GM23338 (cell line): ENCODE measurements around the gene STX16. TPM values are rescaled to one million over a fixed set of nuclear protein-coding genes. Genes with fewer than 3 reads are reported as not detected.

Experiments
- ATAC-seq: fragments of 200-7000 bp; cut with Tn5 transposase; 3 replicates; pipeline ENCODE4 v1.9.1; 2020
- DNase-seq: peaks from one replicate; pipeline ENCODE4 v3.0.0-alpha.2; 2015; ENCODE audit warnings: low spot score
- H2AFZ ChIP-seq: fragments of 200-600 bp; sonication (generic); 2 replicates; pipeline ENCODE4 v1.8.0; 2016; ENCODE audit warnings: antibody characterized with exemption, mild to moderate bottlenecking, moderate library complexity
- H3F3A ChIP-seq: fragments of 200-600 bp; sonication (generic); replicated peaks from 2 replicates; pipeline ENCODE4 v1.8.0; 2017; ENCODE audit warnings: antibody characterized with exemption, mixed run types, low read depth
- H3K27ac ChIP-seq: fragments of 200-600 bp; sonication (generic); 2 replicates; pipeline ENCODE4 v1.6.1; 2016; ENCODE audit warnings: low read depth
- H3K27me3 ChIP-seq: fragments of 200-600 bp; sonication (generic); 2 replicates; pipeline ENCODE4 v1.8.0; 2016; ENCODE audit warnings: mild to moderate bottlenecking, mixed run types, moderate library complexity; ENCODE audit not compliant: insufficient read depth
- H3K36me3 ChIP-seq: fragments of 200-600 bp; sonication (generic); 2 replicates; pipeline ENCODE4 v1.8.0; 2016; ENCODE audit warnings: mild to moderate bottlenecking; ENCODE audit not compliant: insufficient read depth
- H3K4me1 ChIP-seq: fragments of 200-600 bp; sonication (generic); 2 replicates; pipeline ENCODE4 v1.8.0; 2016; ENCODE audit warnings: mild to moderate bottlenecking, moderate library complexity; ENCODE audit not compliant: insufficient read depth
- H3K4me2 ChIP-seq: fragments of 200-600 bp; sonication (generic); 2 replicates; pipeline ENCODE4 v1.7.1; 2017; ENCODE audit warnings: mixed run types
- H3K4me3 ChIP-seq: fragments of 200-600 bp; sonication (generic); 2 replicates; pipeline ENCODE4 v1.6.1; 2016; ENCODE audit warnings: mixed run types
- H3K79me2 ChIP-seq: fragments of 200-600 bp; sonication (generic); replicated peaks from 2 replicates; pipeline ENCODE4 v1.8.0; 2017; ENCODE audit warnings: mild to moderate bottlenecking; ENCODE audit not compliant: insufficient read depth
- H3K9me2 ChIP-seq: fragments of 200-600 bp; sonication (generic); 2 replicates; pipeline ENCODE4 v1.8.0; 2017; ENCODE audit not compliant: insufficient read depth
- H4K20me1 ChIP-seq: fragments of 200-600 bp; sonication (generic); replicated peaks from 2 replicates; pipeline ENCODE4 v1.8.0; 2017; ENCODE audit warnings: mild to moderate bottlenecking; ENCODE audit not compliant: insufficient read depth
- H3K27ac Mint-ChIP-seq: 2 replicates; pipeline ENCODE4 v1.8.0; 2020; ENCODE audit warnings: inconsistent platforms, mild to moderate bottlenecking, moderate library complexity, mixed read lengths
- H3K27me3 Mint-ChIP-seq: 3 replicates; pipeline ENCODE4 v1.8.0; 2022; ENCODE audit warnings: low read depth, mild to moderate bottlenecking, moderate library complexity, mixed read lengths, inconsistent platforms; ENCODE audit not compliant: insufficient read depth, poor library complexity
- H3K36me3 Mint-ChIP-seq: 3 replicates; pipeline ENCODE4 v1.8.0; 2021; ENCODE audit warnings: low read depth, mild to moderate bottlenecking, inconsistent platforms, moderate library complexity, mixed read lengths
- H3K4me1 Mint-ChIP-seq: 3 replicates; pipeline ENCODE4 v1.8.0; 2020; ENCODE audit warnings: mild to moderate bottlenecking, inconsistent platforms, mixed read lengths
- H3K4me3 Mint-ChIP-seq: 3 replicates; pipeline ENCODE4 v1.8.0; 2021; ENCODE audit warnings: moderate library complexity, mild to moderate bottlenecking, inconsistent platforms, mixed read lengths
- H3K9me3 Mint-ChIP-seq: 3 replicates; pipeline ENCODE4 v1.8.0; 2020; ENCODE audit warnings: moderate library complexity, mild to moderate bottlenecking, inconsistent platforms, mixed read lengths
- CREB1 ChIP-seq: fragments of 250-450 bp; sonication (Bioruptor Pico); IDR thresholded peaks from 2 replicates; pipeline ENCODE4 v1.5.0; 2020; ENCODE audit warnings: low read depth, mild to moderate bottlenecking, moderate library complexity
- CTCF ChIP-seq, 2 experiments: fragments of 200-600 bp in 1 of 2; sonication (generic) in 1 of 2; conservative IDR thresholded peaks; 2 replicates each; pipeline versions ENCODE4 v1.5.1 to v1.6.1; 2016 to 2017; ENCODE audit warnings: antibody characterized with exemption in 2 of 2, low read depth in 2 of 2, mild to moderate bottlenecking in 2 of 2, moderate library complexity in 1 of 2
- EZH2 ChIP-seq: fragments of 200-600 bp; sonication (generic); IDR thresholded peaks from one replicate; pipeline ENCODE4 v1.8.0; 2017; ENCODE audit warnings: antibody characterized with exemption, mild to moderate bottlenecking, low read depth; ENCODE audit not compliant: unreplicated experiment
- EZH2phosphoT487 ChIP-seq: fragments of 200-600 bp; sonication (generic); IDR thresholded peaks from one replicate; pipeline ENCODE4 v1.8.1; 2018; ENCODE audit warnings: antibody characterized with exemption; ENCODE audit not compliant: unreplicated experiment
- JUNB ChIP-seq: IDR thresholded peaks from one replicate; pipeline ENCODE4 v1.6.1; 2016; ENCODE audit warnings: antibody characterized with exemption; ENCODE audit not compliant: unreplicated experiment
- NANOG ChIP-seq: IDR thresholded peaks from 2 replicates; pipeline ENCODE4 v1.6.1; 2016; ENCODE audit warnings: antibody characterized with exemption, borderline replicate concordance
- POLR2AphosphoS5 ChIP-seq: IDR thresholded peaks from 2 replicates; pipeline ENCODE4 v1.6.1; 2016; ENCODE audit warnings: antibody characterized with exemption, low read depth
- STAT1 ChIP-seq: IDR thresholded peaks from one replicate; pipeline ENCODE4 v1.6.1; 2016; ENCODE audit warnings: antibody characterized with exemption; ENCODE audit not compliant: unreplicated experiment
- ZNF114 ChIP-seq: fragments of 250-450 bp; sonication (Bioruptor Pico); IDR thresholded peaks from 2 replicates; pipeline ENCODE4 v1.5.0; 2020; ENCODE audit warnings: mild to moderate bottlenecking, moderate library complexity
- ZNF331 ChIP-seq: fragments of 250-450 bp; sonication (Bioruptor Pico); IDR thresholded peaks from 2 replicates; pipeline ENCODE4 v1.5.0; 2020; ENCODE audit warnings: low read depth, mild to moderate bottlenecking, moderate library complexity
- polyA plus RNA-seq: library from polyadenylated mRNA; unstranded; fragments of >200 nt; fragmentation: Nextera tagmentation; extraction: Ambion mirVana; gene quantifications from 2 replicates; pipeline ENCODE4 v1.2.1, GENCODE V29; 2016
- total RNA-seq: library from RNA; depleted of rRNA; stranded (reverse); fragments of >200 nt; shearing (Covaris generic); gene quantifications from 2 replicates; pipeline ENCODE4 v1.2.3, GENCODE V29; 2014
- TF ChIP-seq, protein P1 (sequence below): IDR thresholded peaks from 2 replicates; pipeline ENCODE4 v1.6.1; 2016; ENCODE audit warnings: antibody characterized with exemption
- TF ChIP-seq, protein P2 (sequence below): IDR thresholded peaks from one replicate; pipeline ENCODE4 v1.6.1; 2018; ENCODE audit warnings: antibody characterized with exemption; ENCODE audit not compliant: unreplicated experiment

The STX16 gene
- total and polyA plus RNA-seq, 2 experiments from 2014 or later, result 31.2 to 70.5 TPM

DNA sequence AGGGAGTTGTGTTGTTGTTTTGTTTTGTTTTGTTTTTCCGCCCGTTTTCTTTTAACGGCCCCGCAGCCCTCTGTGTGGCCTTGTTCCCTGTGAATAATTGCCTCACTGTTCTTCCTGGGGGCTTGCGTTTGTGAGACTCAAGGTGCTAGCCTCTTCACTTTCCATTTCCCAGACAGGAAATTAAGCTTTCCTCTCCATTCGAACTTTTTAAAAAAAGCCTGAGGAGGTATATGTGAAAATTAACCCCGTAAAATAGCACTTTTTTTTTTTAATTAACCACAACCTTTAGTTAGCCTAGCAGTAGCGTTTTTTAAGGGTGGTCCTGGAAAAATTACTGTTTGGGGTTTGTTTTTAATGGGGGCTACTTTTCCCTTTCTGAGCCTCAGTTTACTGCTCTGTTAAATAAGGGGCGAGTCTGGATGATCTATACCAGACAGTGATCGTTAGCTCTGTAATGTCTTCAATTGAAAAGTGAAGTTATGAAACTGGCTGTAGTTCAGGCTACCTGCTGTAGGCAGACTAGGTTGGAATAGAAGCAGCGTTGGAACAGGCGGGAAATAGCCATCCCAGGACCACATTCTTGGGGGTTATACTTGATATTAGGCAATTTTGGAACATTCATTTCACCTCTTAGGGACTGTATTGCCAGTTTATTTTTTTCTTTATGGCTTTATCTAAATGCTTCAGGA, 1.7 kb downstream of the STX16 start:
- DNase-seq (no peak), ATAC-seq (no peak; the same call in 2 of the 3 replicates)
- no peaks in the 10 kb centered on the region for H3K36me3 ChIP-seq
- H3K4me3 ChIP-seq, result peak overlapping the region; percentile 55
- H3K27me3 ChIP-seq, result peaks cover 13% of the 10 kb centered on the region
- no peaks in the 10 kb centered on the region for H3K9me2 ChIP-seq
- H4K20me1 ChIP-seq, result no peaks in the 10 kb centered on the region
- no peaks in the 10 kb centered on the region for H3F3A ChIP-seq
- H3K4me2 ChIP-seq, result peak overlapping the region; percentile 78
- no peak for TF ChIP-seq CTCF (conservative IDR thresholded peaks at IDR 0.05; ENCODE audit: low read depth in 2 of 2)
- no peak for TF ChIP-seq JUNB
- no peak for TF ChIP-seq POLR2AphosphoS5
- TF ChIP-seq STAT1, result no peak
- TF ChIP-seq, protein P1, sequence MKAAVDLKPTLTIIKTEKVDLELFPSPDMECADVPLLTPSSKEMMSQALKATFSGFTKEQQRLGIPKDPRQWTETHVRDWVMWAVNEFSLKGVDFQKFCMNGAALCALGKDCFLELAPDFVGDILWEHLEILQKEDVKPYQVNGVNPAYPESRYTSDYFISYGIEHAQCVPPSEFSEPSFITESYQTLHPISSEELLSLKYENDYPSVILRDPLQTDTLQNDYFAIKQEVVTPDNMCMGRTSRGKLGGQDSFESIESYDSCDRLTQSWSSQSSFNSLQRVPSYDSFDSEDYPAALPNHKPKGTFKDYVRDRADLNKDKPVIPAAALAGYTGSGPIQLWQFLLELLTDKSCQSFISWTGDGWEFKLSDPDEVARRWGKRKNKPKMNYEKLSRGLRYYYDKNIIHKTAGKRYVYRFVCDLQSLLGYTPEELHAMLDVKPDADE, result no peak
- TF ChIP-seq NANOG, result no peak
- TF ChIP-seq ZNF114 (CRISPR knock-in tag), result no peak
- H3K36me3 Mint-ChIP-seq, result peaks cover 3% of the 10 kb centered on the region; the same call in 2 of the 3 replicates
- peaks cover 57% of the 10 kb centered on the region for H3K4me1 ChIP-seq
- peak overlapping the region; percentile 99 for H3K4me3 Mint-ChIP-seq
- H3K79me2 ChIP-seq, result peaks cover 60% of the 10 kb centered on the region
- peaks cover 13% of the 10 kb centered on the region for H3K27me3 Mint-ChIP-seq
- H3K9me3 Mint-ChIP-seq, result peaks cover 3% of the 10 kb centered on the region; the same call in 2 of the 3 replicates
- H3K4me1 Mint-ChIP-seq, result peaks cover 50% of the 10 kb centered on the region
- peak overlapping the region; percentile 97 for H3K27ac ChIP-seq
- no peak overlapping the region for H2AFZ ChIP-seq
- peak overlapping the region; percentile 99 for H3K27ac Mint-ChIP-seq

DNA sequence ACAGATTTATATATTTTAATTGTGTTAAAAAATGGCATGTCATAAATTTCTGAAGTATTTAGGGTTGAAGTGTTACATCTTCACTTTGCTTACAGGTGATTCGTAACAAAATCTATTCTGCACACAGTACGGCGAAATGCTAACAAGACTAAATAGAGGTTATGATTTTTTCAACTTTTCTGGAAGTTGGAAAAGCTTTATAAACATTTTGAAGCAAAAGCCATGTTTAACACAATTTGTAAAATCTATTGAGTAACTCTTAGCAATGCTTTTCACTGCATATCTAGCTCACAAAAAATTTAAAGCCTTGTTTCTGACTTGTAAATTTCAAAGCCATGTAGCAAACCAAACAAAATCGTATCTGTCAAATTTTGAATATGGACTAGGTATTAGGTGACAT, 3.3 kb downstream of the STX16 start:
- TF ChIP-seq POLR2AphosphoS5 (no peak), CTCF (conservative IDR thresholded peaks at IDR 0.05; ENCODE audit: low read depth in 2 of 2) (no peak), STAT1 (no peak), EZH2phosphoT487 (no peak), JUNB (no peak), ZNF331 (no peak), EZH2 (no peak), CREB1 (CRISPR knock-in tag) (no peak), ZNF114 (CRISPR knock-in tag) (no peak)
- TF ChIP-seq, protein P2, sequence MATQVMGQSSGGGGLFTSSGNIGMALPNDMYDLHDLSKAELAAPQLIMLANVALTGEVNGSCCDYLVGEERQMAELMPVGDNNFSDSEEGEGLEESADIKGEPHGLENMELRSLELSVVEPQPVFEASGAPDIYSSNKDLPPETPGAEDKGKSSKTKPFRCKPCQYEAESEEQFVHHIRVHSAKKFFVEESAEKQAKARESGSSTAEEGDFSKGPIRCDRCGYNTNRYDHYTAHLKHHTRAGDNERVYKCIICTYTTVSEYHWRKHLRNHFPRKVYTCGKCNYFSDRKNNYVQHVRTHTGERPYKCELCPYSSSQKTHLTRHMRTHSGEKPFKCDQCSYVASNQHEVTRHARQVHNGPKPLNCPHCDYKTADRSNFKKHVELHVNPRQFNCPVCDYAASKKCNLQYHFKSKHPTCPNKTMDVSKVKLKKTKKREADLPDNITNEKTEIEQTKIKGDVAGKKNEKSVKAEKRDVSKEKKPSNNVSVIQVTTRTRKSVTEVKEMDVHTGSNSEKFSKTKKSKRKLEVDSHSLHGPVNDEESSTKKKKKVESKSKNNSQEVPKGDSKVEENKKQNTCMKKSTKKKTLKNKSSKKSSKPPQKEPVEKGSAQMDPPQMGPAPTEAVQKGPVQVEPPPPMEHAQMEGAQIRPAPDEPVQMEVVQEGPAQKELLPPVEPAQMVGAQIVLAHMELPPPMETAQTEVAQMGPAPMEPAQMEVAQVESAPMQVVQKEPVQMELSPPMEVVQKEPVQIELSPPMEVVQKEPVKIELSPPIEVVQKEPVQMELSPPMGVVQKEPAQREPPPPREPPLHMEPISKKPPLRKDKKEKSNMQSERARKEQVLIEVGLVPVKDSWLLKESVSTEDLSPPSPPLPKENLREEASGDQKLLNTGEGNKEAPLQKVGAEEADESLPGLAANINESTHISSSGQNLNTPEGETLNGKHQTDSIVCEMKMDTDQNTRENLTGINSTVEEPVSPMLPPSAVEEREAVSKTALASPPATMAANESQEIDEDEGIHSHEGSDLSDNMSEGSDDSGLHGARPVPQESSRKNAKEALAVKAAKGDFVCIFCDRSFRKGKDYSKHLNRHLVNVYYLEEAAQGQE, result no peak
- TF ChIP-seq, protein P1, result no peak
- H4K20me1 ChIP-seq, result no peaks in the 10 kb centered on the region
- no peak overlapping the region; the same call in 1 of the 2 replicates for H3K27ac ChIP-seq
- no peak for ATAC-seq
- H3K27ac Mint-ChIP-seq, result no peak overlapping the region
- H3K4me1 Mint-ChIP-seq, result peaks cover 55% of the 10 kb centered on the region
- no peak overlapping the region for H2AFZ ChIP-seq
- peak overlapping the region; percentile 55 for H3K4me3 ChIP-seq
- peaks cover 3% of the 10 kb centered on the region; the same call in 1 of the 3 replicates for H3K36me3 Mint-ChIP-seq
- peaks cover 76% of the 10 kb centered on the region for H3K79me2 ChIP-seq
- H3K27me3 ChIP-seq, result peaks cover 5% of the 10 kb centered on the region; the same call in 1 of the 2 replicates
- H3K4me3 Mint-ChIP-seq, result peak overlapping the region; percentile 37; the same call in 1 of the 3 replicates
- peaks cover 64% of the 10 kb centered on the region for H3K4me1 ChIP-seq
- H3K36me3 ChIP-seq, result no peaks in the 10 kb centered on the region
- peaks cover 3% of the 10 kb centered on the region; the same call in 2 of the 3 replicates for H3K9me3 Mint-ChIP-seq
- H3K9me2 ChIP-seq, result no peaks in the 10 kb centered on the region
- H3K27me3 Mint-ChIP-seq, result peaks cover 9% of the 10 kb centered on the region
- H3F3A ChIP-seq, result no peaks in the 10 kb centered on the region
- DNase-seq, result no peak
- H3K4me2 ChIP-seq, result peak overlapping the region; percentile 78
